HEK293 (cell line): Measurements from ENCODE around the gene SAP25.

Source experiments
- CTCF ChIA-PET: fragments of 350-600 bp; formaldehyde crosslinking; extraction: SDS; loops from one replicate; lab custom pipeline; 2021; ENCODE audit warnings: antibody characterized with exemption; lab: Yijun Ruan, JAX
- POLR2A ChIA-PET: fragments of 300-600 bp; formaldehyde crosslinking; extraction: SDS; loops from one replicate; lab custom pipeline; 2020; ENCODE audit warnings: antibody characterized with exemption, inconsistent platforms; lab: Yijun Ruan, JAX
- H3K27ac ChIP-seq: fragments of 200-500 bp; sonication (Bioruptor generic); 2 replicates; pipeline ENCODE4 v1.5.1; 2014; ENCODE audit warnings: low read depth, low read length, control low read depth, inconsistent platforms; ENCODE audit errors: extremely low read depth
- H3K36me3 ChIP-seq, 2 experiments: fragments of 200-500 bp in 1 of 2; sonication (Bioruptor generic) in 1 of 2; 1 replicate in 1 of 2; 2 replicates in 1 of 2; pipeline ENCODE4 v1.5.1; 2014 to 2017; ENCODE audit warnings: inconsistent platforms in 2 of 2, low read length in 2 of 2; ENCODE audit not compliant: control insufficient read depth in 2 of 2, insufficient read depth in 1 of 2
- H3K4me1 ChIP-seq: fragments of 200-500 bp; sonication (Bioruptor generic); 2 replicates; pipeline ENCODE4 v1.5.1; 2014; ENCODE audit warnings: mild to moderate bottlenecking, low read length, inconsistent platforms; ENCODE audit not compliant: control insufficient read depth, insufficient read depth
- H3K4me3 ChIP-seq: 2 replicates; pipeline ENCODE4 v1.5.1; 2011; ENCODE audit warnings: low read depth, mild to moderate bottlenecking, control low read depth, low read length, moderate library complexity
- H3K9me3 ChIP-seq: fragments of 200-500 bp; sonication (Bioruptor generic); 2 replicates; pipeline ENCODE4 v1.5.1; 2014; ENCODE audit warnings: low read depth, low read length, inconsistent platforms; ENCODE audit not compliant: control insufficient read depth, insufficient read depth
- BCL11A ChIP-seq: fragments of 450-650 bp; formaldehyde crosslinking; IDR thresholded peaks from 2 replicates; pipeline ENCODE4 v1.5.1; 2016; ENCODE audit warnings: low read depth, missing biosample characterization, missing genetic modification characterization
- IKZF3 ChIP-seq: fragments of 450-650 bp; IDR thresholded peaks from 2 replicates; pipeline ENCODE4 v1.5.0; 2018; ENCODE audit warnings: missing biosample characterization, mild to moderate bottlenecking, missing genetic modification characterization, moderate library complexity
- MEIS1 ChIP-seq: sonication (generic); formaldehyde crosslinking; IDR thresholded peaks from 2 replicates; pipeline ENCODE4 v1.8.1; 2022; ENCODE audit warnings: missing genetic modification reagents, mild to moderate bottlenecking, borderline replicate concordance
- PBX3 ChIP-seq: sonication (generic); formaldehyde crosslinking; IDR thresholded peaks from 2 replicates; pipeline ENCODE4 v1.8.1; 2022; ENCODE audit warnings: mild to moderate bottlenecking, moderate library complexity, missing genetic modification reagents
- YY2 ChIP-seq: fragments of 450-650 bp; formaldehyde crosslinking; IDR thresholded peaks from 2 replicates; pipeline ENCODE4 v1.5.1; 2016; ENCODE audit warnings: missing biosample characterization, missing genetic modification characterization
- ZBTB1 ChIP-seq: fragments of 450-650 bp; formaldehyde crosslinking; IDR thresholded peaks from 2 replicates; pipeline ENCODE4 v1.5.1; 2016; ENCODE audit warnings: missing biosample characterization, missing genetic modification characterization
- ZBTB26 ChIP-seq: fragments of 450-650 bp; formaldehyde crosslinking; optimal IDR thresholded peaks from 2 replicates; pipeline ENCODE3; 2016; ENCODE audit warnings: missing biosample characterization, mild to moderate bottlenecking, missing genetic modification characterization
- ZFHX2 ChIP-seq: fragments of 450-650 bp; formaldehyde crosslinking; conservative IDR thresholded peaks from 2 replicates; pipeline ENCODE4 v1.5.1; 2016; ENCODE audit warnings: missing biosample characterization, missing genetic modification characterization
- ZFP3 ChIP-seq: fragments of 450-650 bp; formaldehyde crosslinking; IDR thresholded peaks from 2 replicates; pipeline ENCODE4 v1.5.1; 2016; ENCODE audit warnings: low read depth, missing biosample characterization, missing genetic modification characterization
- ZIC2 ChIP-seq: fragments of 450-650 bp; formaldehyde crosslinking; IDR thresholded peaks from 2 replicates; pipeline ENCODE4 v1.5.1; 2016; ENCODE audit warnings: missing biosample characterization, missing genetic modification characterization
- ZNF221 ChIP-seq: fragments of 450-650 bp; formaldehyde crosslinking; IDR thresholded peaks from 2 replicates; pipeline ENCODE4 v1.5.1; 2017; ENCODE audit warnings: missing biosample characterization, missing genetic modification characterization, borderline replicate concordance
- ZNF280D ChIP-seq: fragments of 450-650 bp; formaldehyde crosslinking; IDR thresholded peaks from 2 replicates; pipeline ENCODE4 v1.5.1; 2016; ENCODE audit warnings: missing biosample characterization, missing genetic modification characterization
- ZNF37A ChIP-seq: fragments of 450-650 bp; IDR thresholded peaks from 2 replicates; pipeline ENCODE4 v1.5.1; 2018; ENCODE audit warnings: missing biosample characterization, missing genetic modification characterization
- ZNF398 ChIP-seq: fragments of 450-650 bp; formaldehyde crosslinking; IDR thresholded peaks from 2 replicates; pipeline ENCODE4 v1.5.1; 2017; ENCODE audit warnings: missing biosample characterization, missing genetic modification characterization
- ZNF513 ChIP-seq: fragments of 450-650 bp; IDR thresholded peaks from 2 replicates; pipeline ENCODE4 v1.5.1; 2018; ENCODE audit warnings: missing biosample characterization, missing genetic modification characterization
- ZNF561 ChIP-seq: fragments of 450-650 bp; IDR thresholded peaks from 2 replicates; pipeline ENCODE4 v1.5.1; 2018; ENCODE audit warnings: missing biosample characterization, missing genetic modification characterization, borderline replicate concordance

The SAP25 gene

GRCh38 chr7:100540073-100540723 is 33.5 kb downstream of the SAP25 start:
- Histone ChIP-seq H3K4me3 (peak overlapping the region; percentile 79), H3K4me1 (peaks cover 14% of the 10 kb centered on the region), H3K9me3 (no peaks in the 10 kb centered on the region), H3K36me3 (no peaks in the 10 kb centered on the region), H3K27ac (no peak overlapping the region)
- TF ChIP-seq ZBTB26 (tag by site-specific recombination) (no peak), ZNF280D (tag by site-specific recombination) (no peak), ZFHX2 (tag by site-specific recombination) (no peak), ZNF513 (no peak), IKZF3 (no peak), ZNF561 (tag by site-specific recombination) (no peak), PBX3 (CRISPR knock-in tag) (no peak), ZNF398 (tag by site-specific recombination) (no peak), ZNF221 (tag by site-specific recombination) (no peak), ZFP3 (tag by site-specific recombination) (no peak), ZIC2 (tag by site-specific recombination) (no peak), MEIS1 (CRISPR knock-in tag) (no peak), YY2 (tag by site-specific recombination) (no peak), BCL11A (no peak), ZNF37A (no peak), ZBTB1 (tag by site-specific recombination) (no peak)
- ChIA-PET POLR2A (no interaction called here), CTCF (interaction anchor here (0.5 kb wide), 1 partner anchor 75 kb away, joined by 3 read pairs; no protein-coding TSS in a partner anchor)
